GM21360 (cell line): Measurements from ENCODE around the gene MRPL4.

Experiments used
- ATAC-seq: cut with Tn5 transposase; IDR thresholded peaks from one replicate; pipeline ENCODE4 v1.9.1; 2021; ENCODE audit warnings: mild to moderate bottlenecking, moderate library complexity; ENCODE audit not compliant: unreplicated experiment

The MRPL4 gene

GRCh38 chr19:10251792-10252694 is at the start of gene MRPL4:
Gene MRPL4 (plus strand): TSS chr19:10252214. CDS start chr19:10252254, 40 bp downstream.
- peak; percentile 87 for ATAC-seq

- ATAC-seq: no peak
Measured at GRCh38 chr19:10203686-10204085, 48.3 kb upstream of the MRPL4 start.

GRCh38 chr19:10205636-10206035 is 46.4 kb upstream of the MRPL4 start:
- no peak for ATAC-seq

- ATAC-seq: no peak
Measured at GRCh38 chr19:10206226-10206885, 45.7 kb upstream of the MRPL4 start.

DNA sequence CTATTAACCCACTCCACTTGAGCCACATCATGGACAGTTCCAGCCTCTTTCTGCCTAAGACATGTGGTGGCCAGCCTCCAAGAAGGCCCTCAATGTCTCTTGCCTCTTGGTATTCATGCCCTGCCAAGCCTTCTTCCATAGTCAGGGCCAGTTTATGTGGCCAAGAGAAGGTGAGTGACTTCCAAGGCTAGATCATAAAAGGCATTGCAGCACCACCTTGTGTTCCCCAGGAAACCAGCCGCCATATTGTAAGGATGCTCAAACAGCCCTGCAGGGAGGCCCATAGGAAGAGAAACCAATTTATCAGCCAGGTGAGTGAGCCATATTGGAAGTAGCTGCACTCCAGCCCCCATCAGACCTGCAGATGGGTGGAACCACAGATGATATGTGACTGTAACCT is 45.0 kb upstream of the MRPL4 start:
- ATAC-seq: no peak

GRCh38 chr19:10209315-10209714 is 42.7 kb upstream of the MRPL4 start:
- ATAC-seq: no peak

- ATAC-seq: no peak
Measured at GRCh38 chr19:10211061-10211460, 41.0 kb upstream of the MRPL4 start.

DNA sequence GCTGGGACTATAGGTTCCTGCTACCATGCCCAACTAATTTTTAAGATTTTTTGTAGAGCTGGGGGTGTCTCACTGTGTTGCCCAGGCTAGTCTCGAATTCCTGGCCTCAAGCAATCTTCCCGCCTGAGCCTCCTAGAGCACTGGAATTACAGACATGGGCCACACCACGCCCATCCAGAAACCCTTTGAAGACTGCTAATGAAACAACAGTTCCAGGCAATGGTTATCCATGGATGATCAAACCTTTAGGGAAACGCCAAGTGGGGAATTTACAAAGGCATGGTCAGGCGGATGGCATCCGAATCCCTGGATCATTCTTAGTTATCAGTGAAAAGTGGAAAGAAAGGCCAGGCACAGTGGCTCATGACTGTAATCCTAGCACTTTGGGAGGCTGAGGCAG is 40.3 kb upstream of the MRPL4 start:
- no peak for ATAC-seq

DNA sequence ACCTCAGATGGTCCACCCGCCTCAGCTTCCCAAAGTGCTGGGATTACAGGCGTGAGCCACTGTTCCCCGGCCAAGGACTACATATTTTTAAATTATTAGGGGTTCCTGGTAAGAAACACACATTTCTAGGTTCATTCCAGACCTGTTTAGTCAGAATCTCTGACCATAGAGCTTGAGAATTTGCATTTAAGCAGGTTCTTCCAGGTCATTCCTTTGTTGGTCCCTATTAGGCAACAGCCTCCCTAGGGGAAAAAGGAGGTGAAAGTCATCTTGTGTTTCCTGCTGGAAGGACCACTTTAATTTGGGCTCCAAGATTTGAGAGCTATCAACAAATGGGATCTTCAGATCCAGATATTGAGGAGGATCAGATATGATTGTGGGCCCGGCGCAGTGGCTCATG is 37.2 kb upstream of the MRPL4 start:
- no peak for ATAC-seq

- ATAC-seq: no peak
Measured at GRCh38 chr19:10217085-10217484, 34.9 kb upstream of the MRPL4 start.

DNA sequence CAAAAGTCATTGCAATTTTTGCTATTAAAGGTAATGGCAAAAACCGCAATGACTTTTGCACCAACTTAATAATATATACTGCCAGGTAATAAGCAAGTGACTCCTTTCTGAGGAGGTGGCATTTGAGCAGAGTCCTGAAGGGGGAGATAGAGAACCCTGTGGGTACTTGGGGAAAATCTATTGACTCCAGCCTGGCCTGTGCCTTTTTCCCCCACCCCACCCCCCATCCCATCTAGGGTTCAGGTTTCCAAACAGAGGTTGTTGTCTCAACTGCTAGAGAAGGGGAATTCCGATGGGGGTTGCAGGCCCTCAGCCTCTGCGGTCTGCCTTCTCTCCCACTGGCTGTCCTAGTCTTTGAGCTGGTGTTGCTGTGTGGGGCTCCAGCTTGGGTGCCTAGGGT is 32.3 kb upstream of the MRPL4 start:
- ATAC-seq: peak; percentile 65

DNA sequence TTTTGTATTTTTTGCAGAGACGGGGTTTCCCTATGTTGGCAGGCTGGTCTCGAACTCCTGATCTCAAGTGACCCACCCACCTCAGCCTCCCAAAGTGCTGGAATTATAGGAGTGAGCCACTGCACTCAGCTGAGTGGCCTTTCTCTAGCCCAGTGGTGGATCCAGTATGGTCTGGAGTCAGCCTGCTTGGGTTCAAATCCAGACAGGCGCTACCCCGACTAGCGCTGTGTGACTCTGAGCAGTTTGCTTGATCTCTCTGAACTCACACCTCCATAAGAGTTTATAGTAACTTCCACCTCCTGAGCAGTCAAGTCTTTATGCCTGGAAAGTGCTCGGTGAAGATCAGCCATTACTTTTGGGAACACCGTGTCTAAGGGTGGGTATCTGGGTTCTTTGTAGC is 31.3 kb upstream of the MRPL4 start:
- ATAC-seq: no peak

DNA sequence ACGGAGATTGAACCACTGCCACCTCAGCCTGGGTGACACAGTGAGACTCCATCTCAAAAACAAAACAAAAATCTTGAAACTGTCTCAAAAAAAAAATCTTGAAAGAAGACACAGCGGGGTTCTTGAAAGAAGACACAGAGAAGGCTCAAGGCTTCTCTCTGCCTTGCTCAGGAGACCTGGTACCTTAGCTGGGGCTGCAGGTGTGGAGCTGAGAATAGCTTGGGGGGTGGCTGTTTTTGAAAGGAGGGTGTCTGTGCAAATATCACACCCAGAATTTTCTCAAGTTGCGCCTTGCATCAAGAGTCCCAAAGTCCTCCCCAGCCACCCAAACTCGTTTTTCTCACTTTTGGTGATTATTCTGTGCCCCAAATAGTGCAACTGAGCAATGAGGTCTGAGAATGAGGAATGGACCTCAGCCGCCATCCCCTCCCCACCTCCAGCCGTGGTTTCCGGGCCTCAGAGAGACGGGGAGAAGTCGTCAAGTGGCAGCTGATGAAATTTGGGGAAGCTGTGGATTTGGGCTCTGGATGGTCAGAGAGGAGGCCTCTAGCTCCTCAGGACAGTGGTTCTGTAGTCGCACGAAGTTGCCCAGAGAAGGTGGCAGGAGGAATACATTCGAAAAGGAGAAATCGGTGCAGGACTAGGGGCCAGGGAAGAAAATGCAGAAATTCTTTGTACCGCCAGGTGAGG is 29.7 kb upstream of the MRPL4 start:
- no peak for ATAC-seq

- ATAC-seq: no peak
Measured at GRCh38 chr19:10223488-10224213, 28.4 kb upstream of the MRPL4 start.

DNA sequence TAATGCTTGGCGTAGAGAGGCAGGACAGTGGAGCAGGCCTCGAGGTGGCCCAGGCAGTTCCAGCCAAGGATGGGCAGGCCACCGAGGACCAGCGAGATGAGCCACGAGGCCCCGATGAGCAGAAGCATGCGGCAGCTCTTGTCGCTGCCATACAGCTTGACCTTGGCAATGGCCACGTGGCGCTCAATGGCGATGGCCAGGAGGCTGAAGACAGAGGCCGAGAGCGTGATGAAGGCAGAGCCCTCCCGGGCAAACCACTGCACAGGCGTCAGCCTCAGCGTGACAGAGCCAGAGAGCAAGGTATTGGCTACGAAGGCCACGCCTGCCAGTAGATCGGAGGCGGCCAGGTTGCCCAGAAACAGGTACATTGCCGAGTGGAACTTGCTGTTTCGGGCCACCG is 27.7 kb upstream of the MRPL4 start:
- no peak for ATAC-seq

GRCh38 chr19:10226021-10226375 is 26.0 kb upstream of the MRPL4 start:
- no peak for ATAC-seq

DNA sequence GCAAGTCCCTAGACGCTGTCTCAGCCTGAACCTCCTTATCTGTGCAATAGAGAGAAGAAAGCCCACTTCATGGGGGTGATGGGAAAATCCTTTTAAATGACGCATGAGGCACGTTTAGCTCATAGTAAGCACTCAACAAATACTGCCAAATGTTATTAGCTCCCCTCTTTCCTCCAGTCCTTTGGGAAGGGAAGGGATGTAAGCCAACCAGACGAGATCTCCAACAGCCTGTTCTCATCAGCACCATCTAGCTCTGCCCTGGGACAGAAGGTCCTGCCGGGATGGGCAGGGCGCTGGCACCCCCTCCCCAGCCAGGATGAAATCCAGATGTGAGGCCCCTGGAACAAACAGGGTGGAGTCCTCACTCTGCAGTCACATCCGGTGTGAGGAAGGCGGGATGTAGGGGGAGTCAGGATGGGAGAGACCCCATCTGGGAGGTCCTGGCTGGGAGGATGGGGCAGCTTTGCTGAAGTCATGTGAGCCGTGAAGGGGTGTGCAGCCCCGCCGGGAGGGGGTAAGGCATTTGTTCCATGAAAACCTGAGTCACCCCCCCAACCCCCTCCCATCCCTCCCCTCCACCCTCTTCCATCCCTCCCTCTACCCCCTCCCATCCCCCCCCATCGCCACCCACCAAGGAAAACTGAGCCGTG is 25.5 kb upstream of the MRPL4 start:
- ATAC-seq: no peak

DNA sequence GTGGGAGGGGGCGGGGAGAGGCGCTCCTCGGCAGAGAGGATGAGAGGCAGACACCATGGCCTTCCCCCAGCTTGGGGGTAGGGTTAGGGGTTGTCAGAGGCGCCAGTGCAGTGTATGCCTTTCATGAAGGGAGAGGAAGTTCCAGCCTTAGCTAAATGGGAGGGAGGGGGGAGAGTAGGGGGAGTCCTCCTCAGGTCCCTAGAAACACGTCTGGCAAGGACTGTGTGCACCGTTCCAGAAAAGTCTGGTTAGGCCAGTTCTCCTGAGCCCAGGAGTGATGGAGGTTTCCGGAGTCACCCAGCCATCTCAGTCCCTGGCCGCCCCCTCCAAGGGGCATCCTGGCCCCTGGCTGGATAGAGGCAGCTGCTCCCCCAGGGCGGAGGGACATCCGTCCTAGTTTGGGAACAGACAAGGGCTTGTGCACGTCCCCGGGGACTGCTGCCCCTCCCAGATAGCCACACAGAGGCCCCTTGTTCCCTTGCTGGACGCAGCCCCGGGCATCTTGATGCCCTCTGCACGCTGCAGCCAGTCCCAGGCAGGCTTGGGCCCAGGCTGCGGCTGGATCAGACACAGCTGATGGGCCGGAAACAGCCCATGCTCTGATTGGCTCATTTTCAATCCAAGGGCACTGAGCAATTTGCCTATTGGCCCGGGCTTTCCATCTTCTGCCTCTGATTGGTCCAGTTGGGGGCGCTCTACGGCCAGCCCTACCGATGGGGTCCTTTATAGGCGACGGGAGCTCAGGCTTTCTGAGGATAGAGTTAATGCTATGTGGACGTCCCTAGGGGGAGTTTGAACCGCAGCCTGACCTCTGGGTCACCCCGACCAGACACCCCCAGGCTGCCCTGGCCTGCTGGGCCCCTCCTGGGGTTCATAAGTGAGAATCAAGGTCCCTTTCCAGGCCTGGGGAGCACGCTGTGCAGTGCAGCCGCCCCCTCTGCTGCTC is 24.7 kb upstream of the MRPL4 start:
- ATAC-seq: no peak

- no peak for ATAC-seq
Measured at GRCh38 chr19:10228393-10228792, 23.6 kb upstream of the MRPL4 start.

GRCh38 chr19:10228920-10229319 is 23.1 kb upstream of the MRPL4 start:
- no peak for ATAC-seq
